ENCODE results near the gene TMPRSS6.

TMPRSS6 gene

DNA sequence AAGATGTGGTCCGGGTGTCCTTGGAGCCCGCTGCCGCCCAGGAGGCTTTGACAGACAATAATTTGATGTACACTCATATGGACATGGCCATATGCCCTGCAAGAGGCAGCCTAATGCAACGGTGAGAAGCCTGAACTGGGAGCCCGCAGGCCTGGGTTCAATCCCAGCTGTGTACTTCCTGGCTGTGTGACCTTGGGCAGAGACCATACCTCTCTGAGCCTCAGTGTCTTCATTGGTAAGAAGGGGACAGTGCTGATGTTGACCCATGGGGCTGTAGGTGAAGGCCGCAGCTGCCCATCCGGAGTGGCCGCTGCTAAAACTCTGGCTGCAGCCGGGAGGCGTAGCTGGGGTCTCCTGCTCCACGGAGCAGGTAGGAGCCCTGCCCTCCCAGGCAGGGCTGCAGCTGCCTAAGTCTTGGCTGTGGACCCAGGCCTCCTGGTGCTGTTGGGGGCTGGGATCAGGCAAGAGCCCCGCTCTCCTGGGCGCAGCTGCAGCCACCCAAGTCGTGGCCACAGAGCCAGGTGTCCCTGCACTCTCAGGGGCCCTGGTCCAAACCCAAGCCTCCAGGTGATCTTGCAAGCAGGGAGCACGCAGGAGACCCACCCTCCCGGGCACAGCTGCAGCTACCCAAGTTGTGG lies 31.3 kb upstream of the TMPRSS6 start:
- DNase-seq: no peak

DNA sequence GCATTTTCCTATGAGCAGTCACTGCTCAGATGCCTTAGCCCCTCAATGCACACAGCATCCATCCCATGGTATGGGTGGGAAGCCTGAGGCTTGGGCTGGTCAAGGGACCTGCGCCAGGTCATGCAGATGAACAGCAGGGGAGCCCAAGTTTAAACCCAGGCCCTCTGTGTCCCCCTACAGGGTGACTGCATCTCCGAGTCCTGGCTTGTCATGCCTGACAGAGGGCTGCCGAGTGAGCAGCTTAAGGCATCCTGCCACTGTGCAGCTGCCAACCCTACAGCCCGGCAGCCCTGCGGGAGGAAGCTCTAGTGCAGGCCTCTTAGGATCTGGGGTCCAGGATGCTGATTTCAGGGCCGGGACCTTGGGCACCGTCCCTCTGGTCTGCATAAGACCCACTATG lies 30.2 kb upstream of the TMPRSS6 start:
- DNase-seq: no peak

DNA sequence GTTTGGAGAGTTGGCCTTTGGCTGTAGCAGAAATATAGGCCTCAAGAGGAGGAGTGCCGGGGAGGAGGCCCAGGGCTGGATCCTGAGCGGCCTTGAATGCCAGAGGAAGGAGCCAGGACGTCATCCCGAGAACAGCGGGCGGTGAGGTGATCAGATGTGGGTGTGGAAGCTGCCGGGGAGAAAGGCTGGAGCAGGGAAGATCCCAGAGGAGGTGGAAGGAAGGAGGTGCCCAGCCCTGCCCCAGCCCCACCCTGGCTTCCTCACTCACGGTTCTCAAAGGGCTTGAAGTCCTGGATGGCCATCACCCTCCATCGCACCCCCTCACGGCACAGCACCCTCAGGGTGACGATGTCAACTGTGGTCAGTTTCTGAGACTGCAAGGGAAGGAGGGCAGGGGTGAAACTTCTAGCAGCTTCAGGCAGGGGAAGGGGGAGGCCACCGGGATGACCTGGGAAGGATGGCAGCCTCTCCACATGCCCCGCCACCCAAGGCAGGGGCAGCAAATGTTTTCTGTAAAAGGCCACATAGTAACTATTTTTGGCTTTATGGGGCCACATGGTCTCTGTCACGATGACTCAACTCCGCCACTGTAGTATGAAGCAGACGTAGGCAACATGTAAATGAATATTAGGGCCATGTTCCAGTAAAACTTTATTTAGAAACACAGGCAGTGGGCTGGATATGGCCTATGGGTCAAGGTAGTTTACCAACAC lies 29.5 kb upstream of the TMPRSS6 start:
- no peak for DNase-seq

DNA sequence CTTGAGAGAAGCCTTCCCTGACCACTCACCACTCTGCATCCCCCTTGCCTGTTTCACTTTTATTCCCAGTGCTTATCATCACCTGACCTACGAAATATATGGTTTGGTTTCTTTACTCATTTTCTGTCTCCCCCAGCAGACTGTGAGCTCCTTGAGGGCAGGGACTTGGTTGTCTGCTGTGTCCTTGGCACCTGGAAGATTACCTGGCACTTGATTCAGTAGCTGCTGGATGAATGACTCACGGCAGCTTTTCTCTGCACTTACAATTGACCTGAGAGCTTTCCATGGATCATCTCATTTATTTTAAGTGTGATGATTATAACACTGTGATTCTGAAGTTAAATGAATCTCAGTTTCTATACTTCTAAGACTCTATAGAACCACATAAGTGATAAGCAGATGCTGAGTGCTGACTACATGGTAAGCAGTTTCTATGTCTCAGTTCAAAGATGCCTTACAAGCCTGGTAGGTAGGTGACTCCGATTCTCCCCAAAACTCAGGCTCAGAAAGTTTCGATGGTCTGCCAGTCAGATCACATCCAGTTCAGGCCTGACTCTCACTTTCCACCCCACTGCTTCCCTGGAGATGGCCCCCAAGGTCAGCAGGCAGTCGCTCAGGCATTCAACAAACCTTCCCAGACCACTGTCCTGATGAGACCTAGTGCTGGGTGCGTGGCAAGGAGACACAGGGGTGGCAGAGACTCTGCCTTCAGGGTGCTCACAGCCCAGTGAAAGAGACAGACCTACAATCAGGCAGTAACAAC lies 28.6 kb upstream of the TMPRSS6 start:
- no peak for DNase-seq

DNA sequence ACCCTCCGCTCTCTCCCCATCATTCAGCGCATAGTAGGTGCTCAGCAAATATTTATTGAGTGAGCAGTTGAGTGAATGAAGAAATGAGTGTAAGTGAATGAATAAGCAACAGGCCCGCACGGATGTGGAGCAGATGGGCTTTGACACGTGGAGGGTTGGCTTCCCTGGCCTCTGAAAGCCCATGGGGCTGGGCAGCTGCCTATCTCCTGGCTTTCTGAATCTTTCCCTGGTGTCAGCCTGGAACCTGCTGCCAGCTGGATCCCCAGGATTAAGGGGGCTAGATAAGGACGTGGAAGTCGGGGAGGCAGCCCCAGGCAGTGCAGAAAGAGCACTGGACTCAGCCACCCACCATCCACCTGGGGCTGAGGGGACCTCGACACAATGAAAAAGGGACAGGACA lies 27.6 kb upstream of the TMPRSS6 start:
- no peak for DNase-seq

DNA sequence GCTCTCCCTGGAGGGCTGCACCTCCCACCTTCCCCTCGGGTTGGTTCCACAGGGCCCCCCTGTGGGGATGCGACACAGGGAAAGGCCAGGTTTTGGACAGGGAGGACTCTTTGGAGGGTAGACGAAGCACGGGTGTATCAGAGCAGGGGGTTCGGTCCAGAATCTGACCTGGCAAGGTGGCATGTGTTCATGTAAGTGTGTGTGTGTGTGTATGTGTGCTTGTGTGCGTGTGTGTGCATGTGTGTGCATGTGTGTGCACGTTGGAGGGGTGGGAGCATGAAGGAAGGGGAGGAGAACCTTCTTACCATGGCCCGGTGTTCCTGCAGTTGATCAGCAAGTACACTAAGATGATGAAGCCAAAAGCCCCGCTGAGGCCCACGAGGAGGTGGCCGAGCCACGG lies 25.5 kb upstream of the TMPRSS6 start:
- no peak for DNase-seq

DNA sequence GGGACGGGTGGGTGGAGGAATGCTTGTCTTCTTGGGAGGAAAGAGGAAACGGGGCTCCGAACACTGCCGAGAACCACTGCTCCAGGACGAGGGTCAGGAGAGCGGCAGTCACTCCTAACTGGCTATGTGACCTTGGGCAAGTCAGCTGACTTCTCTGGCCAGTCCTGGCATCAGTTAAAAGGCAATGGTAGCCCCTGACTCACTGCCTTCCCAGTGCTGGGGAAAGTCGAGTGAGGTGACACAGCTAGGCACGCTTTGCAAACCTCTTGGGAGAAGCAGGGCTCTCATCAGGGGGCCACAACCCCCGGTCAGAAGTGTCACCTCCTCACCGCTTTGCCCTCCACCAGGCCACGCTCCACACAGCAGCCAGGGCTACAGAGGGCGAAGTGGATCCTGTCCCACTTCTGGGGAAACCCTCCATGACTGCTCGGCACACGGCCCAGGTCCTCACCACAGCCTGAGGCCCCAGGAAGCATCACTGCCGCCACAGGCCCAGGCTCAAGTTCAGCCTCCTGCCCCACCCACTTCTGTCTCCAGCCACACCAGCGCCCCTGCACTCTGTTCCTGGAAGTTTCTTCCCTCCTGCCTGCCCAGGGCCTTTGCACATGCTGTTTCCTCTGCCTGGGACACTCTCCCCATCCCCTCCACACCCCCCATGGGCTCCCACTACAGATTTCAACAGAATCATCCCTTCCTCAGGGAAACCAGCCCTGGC lies 23.9 kb upstream of the TMPRSS6 start:
- DNase-seq: no peak

DNA sequence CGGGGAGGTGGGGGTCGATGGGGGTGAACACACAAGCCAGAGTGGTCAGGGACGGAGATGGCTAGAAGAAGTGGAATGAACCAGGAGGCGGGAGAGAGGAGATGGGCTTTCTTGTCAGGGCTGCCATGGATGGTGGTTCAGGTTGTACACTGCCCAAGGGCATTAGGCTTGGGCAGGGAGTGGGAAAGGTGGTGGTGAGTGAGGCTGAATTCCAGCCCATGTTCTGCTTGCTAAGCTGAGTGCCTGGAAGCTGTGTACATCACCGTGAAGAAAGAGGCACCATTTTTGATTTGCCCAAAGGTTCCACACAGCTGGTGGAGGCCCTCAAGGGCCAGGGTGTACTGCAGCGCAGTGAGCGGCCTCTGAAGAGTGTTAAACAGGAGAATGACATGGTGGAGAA lies 23.3 kb upstream of the TMPRSS6 start:
- DNase-seq: no peak

DNA sequence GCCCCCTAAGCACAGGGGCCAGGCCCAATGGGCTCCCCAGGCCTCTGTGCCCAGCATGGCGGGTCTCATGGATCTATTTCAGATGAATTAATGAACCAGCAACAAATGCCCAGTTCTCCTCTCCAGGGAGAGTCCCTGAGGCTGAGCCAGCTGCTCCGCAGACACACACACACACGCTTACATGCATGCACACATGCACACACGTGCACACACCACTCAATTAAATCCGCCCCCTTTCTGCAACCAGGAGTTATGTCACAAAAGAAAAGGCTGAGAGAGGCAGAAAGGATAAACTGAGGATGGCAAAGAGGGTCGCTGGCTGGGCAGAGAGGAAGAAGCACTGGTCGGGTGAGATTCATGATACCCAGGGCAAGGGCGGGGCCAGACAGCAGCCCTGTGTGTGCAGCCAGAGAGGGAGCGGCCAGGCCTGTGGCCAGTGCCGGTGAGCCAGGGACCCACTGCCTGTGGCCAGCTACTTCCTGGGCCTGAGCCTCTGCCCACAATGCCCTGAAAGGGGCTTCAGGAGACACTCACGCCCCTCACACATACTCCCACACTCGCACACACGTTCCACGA lies 20.4 kb upstream of the TMPRSS6 start:
- no peak for DNase-seq

DNA sequence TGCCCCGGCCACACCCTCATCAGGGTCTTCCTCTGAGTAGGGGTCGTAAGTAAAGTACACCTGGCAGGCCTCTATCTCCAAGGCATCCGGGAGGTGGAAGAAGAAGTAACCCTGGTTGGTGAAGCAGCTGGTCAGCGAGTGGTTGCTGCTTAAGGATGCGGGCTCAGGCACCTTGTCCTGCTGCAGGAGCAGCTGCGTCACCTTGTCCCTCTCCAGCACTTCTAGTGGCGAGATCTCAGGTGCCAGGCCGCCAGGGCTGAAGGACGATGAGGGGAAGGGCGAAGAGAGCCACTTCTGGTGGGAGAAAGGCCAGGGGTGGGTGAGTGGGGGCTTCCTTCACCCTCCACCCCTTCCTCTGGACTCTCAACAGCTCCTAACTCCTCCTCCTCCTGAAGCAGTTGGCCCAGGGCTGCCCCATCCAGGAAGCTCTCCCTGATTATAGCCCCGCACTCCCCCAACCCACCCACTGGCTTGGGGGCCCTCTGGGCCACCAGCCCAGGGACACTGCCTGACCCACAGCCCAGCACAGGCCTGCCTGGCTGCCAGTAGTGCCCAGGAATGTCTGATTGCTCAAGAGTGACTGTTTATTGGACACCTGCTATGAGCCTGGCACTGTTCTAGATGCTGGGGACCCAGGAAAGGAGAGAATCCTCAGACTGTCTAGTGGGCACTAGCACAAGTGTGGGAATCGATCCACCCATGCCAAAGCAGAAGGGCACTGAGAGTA lies 19.2 kb upstream of the TMPRSS6 start:
- DNase-seq: no peak

DNA sequence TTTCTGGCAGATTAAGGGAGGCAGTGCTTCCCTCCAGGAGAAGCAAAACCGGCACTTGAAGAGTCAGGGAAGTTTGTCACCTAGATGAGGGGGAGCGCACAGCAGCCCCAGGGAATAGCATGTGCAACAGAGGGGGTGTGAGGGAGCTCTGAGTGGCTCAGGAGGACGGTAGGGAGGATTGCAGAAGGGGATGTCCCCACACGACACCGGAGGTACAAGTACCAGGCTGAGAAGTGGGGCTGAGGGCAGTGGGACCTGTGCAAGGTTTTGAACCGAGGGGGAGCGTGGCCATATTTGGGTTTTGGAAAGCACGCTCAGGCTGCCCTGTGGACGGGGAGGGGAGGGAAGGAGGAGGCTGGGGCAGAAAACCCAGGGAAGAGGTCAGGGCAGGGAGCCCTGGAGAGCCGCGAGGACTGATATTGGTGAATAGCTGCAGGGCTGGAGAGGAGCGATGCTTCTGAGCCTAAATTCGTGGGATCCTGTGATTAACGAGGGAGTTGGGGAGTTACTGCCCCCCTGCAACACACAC lies 17.9 kb upstream of the TMPRSS6 start:
- no peak for DNase-seq

DNA sequence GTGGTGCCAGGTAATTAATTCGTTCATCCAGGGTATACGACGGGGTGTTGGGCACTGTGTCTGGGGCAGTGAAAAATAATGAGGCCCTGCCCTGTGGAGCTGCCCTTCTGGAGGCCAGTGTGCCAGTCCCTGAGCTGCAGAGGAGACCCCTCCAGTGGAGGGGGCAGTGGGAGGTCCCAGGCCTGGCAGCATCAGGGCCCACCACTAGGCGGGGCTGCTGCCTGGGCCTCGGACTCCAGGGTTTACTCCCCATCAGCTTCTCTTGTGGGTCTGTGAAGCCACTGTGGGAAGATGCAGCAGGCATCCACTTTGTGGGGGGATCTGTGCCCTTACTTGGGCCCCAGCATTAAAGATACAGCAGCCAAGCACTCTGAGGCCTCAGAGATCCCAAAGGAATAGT lies 17.4 kb upstream of the TMPRSS6 start:
- DNase-seq: no peak

DNA sequence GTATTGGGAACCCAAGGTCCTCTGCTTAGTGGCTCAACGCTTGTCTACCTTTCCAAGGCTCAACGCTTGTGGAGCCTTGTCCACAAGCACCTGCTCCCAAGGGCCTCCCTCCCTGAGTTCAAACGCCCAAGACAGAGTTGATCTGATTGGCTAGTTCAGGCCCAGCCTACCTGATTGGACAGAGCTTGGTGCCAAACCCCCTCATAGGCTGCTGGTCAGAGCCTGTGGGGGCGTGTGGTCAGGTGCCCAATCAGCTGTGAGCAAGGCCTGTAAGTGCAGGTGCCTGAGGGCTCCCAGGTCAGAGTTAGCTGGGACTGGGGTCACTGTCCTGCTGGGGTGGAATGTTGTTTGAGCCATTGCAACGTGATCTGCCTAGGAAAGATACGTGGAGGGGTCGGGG lies 16.9 kb upstream of the TMPRSS6 start:
- no peak for DNase-seq

DNA sequence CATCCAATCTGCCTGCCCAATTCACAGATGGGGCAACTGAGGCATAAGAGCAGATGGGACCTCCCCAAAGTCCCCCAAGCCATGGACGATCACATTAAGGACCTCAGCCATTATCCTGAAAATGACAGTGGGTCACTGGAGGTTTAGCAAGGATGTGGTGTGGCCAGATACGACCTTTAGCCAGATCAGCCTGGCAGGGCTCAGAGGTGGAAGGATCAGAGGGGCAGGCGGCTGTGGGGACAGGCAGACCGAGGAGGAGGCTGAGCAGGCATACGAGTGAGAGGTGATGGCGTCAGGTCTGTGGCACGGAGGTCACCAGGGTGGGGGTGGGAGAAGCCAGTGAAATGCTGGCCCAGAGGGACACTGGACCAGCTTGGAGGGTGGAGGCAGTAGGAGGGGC lies 14.1 kb upstream of the TMPRSS6 start:
- DNase-seq: no peak

DNA sequence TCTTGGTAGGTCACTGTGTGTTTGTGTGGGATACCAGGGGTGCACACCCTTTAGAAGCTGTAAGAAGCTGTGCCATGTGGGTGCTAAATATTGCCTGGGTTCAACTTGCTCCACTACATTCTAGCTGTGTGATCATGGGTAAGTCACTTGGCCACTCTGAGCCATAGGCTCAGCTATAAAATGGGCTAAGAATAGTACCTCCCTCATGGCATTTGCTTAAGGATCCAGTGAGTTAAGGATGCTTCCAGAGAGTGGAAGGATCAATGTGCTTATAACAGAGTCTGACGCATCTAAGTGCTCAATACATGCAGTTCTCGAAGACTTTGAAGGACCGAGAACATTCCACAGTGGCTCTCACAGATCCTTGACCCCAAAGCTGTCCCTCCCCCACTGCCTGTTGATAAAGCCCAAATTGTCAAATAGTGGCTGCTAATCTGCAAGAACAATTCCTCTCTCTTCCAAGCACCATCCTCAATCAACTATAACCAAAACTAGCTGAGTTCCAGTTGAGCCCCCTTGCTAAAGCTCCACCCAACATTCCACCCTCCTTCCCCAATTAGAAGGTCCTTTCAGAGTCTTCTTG lies 13.2 kb upstream of the TMPRSS6 start:
- DNase-seq: no peak

DNA sequence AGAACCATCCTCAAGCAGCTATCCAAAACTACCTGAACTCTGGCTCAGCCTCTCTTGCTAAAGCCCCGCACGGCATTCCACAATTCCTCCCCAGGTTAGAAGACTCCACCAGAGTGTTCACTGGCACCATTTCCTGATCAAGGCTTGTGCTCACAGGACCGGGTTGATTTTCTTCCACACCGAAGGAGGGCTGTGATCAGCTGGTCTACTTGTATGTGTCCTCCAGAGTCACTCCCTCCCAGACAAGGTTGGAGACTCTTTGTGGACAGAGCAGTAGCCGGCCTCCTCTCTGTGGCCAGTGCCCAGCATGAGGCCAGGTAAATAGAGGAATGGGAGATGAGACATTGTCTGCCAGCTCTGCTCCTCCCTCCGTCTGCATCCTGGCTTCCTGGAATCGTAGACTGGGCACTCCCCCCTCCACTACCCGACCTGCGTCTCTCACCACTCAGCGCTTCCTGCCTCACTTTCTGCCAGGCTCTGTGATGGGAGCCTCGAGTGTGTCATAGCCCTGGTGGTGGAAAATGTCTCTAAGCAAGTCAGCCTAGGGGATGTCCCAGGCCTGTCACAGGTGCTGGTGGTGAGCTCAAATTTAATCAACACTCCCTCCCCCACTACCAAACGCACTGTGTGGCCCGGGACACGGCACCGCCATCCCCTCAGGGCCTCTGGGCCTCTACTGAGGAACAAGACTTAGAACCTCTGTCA lies 12.5 kb upstream of the TMPRSS6 start:
- peak; percentile 28 for DNase-seq

DNA sequence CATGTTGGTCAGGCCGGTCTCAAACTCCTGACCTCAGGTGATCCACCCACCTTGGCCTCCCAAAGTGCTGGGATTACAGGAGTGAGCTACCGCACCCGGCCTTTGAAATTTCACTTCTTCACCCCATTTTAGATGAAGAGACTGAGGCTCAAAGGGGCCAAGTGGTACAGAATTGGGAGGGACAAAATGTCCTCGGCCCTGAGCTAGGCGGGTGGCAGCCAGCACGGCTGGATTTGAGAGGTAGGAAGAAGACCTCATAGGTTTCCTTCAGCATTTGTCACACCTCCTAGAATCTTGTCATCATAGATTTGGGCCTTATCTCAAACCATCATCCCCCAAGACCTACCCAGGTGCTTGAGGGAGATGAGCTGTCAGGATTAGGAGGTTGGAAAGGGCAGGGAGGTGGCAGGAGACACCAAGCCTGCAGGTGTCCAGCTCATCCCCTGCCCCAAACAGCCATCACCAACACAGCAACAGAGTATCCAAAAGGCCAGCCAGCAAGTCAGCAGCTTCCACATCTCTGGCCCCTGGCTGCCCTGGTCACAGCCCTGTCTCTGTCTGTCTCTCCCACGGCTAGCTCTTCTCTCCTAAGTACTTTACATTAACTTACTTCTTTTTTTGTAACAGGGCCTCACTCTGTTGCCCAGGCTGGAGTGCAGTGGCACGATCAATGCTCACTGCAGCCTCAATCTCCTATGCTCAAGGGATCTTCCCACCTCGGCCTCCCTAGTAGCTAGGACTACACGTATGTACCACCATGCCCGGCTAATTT lies 11.2 kb upstream of the TMPRSS6 start:
- no peak for DNase-seq

DNA sequence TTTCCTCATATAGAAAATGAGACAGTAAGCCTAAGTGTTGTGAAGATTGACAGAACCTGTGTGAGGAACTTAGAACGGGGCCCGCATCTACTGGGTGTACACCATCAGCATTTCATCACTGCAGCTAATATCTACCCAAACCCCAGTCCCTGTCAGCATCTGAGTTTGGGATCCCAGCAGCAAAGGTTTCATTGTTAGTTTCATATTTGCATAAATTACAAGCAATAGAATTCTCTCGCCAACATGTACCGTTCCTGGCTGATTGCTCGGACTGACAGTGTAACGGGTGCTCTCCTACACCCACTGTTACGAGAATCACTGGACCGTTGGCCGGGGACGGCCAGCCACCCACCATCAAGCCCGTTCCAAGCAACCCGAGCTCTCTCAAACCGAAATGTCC lies 10.4 kb upstream of the TMPRSS6 start:
- no peak for DNase-seq

DNA sequence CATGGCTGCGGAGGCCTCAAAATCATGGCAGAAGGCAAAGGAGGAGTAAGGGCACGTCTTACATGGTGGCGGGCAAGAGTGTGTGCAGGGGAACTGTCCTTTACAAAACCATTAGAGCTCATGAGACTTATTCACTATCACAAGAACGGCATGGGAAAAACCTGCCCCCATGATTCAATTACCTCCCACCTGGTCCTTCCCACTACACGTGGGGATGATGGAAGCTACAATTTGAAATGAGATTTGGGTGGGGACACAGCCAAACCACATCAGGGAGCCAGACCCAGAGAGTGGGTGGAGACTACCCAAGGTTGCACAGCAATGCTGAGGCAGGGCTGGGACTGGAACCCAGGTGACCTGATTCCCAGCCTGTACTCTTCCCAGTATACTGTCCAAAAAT lies 8.6 kb upstream of the TMPRSS6 start:
- DNase-seq: no peak

DNA sequence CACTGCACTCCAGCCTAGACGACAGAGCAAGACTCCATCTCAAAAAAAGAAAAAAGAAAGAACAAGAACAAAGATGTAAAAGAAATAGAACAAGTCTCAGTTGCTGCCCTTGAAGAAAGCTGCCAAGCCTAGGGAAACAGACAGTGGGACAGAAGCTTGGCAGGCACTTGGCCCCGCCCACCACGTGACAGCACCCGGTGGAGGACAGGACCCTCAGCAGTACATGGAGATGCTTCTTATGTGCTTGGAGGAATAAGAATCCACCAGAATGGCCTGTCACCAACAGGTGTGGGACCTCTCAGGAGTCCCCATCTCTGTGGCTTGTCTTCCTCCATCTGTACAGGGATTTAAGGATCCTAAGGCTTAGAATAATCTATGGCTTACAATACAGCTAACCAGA lies 7.6 kb upstream of the TMPRSS6 start:
- DNase-seq: no peak

Data from fibroblast of skin of scalp (primary cell).